ENCODE results near the gene TEP1.
"Not testable (repeated sequence)": the region's sequence is repeated elsewhere in the genome, so short reads cannot be mapped to it uniquely, and the experiment has no call there.

TEP1 gene

GRCh38 chr14:20386276-20386855, 26.9 kb downstream of the TEP1 start:
- DNase-seq = peak in 1 of 14 donors; percentile 88

GRCh38 chr14:20384886-20385285, 28.4 kb downstream of the TEP1 start:
- no peak for DNase-seq

GRCh38 chr14:20384321-20384720, 29.0 kb downstream of the TEP1 start:
- no peak for DNase-seq

GRCh38 chr14:20383636-20384035, 29.7 kb downstream of the TEP1 start:
- no peak for DNase-seq

- no peak for DNase-seq
These were observed 30.3 kb downstream of the TEP1 start for GRCh38 chr14:20383032-20383431.

GRCh38 chr14:20382526-20382925, 30.8 kb downstream of the TEP1 start:
- DNase-seq = no peak

GRCh38 chr14:20381341-20381740, 32.0 kb downstream of the TEP1 start:
- DNase-seq = no peak

GRCh38 chr14:20380681-20381080, 32.6 kb downstream of the TEP1 start:
- DNase-seq = no peak

- no peak for DNase-seq
These were observed 33.6 kb downstream of the TEP1 start for GRCh38 chr14:20379743-20380142.

- DNase-seq = no peak
These were observed 36.1 kb downstream of the TEP1 start for GRCh38 chr14:20377171-20377570.

GRCh38 chr14:20376071-20376588, 37.2 kb downstream of the TEP1 start:
- DNase-seq = no peak

GRCh38 chr14:20375471-20375870, 37.8 kb downstream of the TEP1 start:
- DNase-seq = no peak

- DNase-seq = no peak
These were observed 40.5 kb downstream of the TEP1 start for GRCh38 chr14:20372796-20373195.

GRCh38 chr14:20365928-20366327, 47.4 kb downstream of the TEP1 start:
- DNase-seq = no peak

GRCh38 chr14:20358474-20358873, 54.8 kb downstream of the TEP1 start:
- DNase-seq = not testable (repeated sequence)

GRCh38 chr14:20356422-20356821, 56.9 kb downstream of the TEP1 start:
- no peak for DNase-seq

- no peak for DNase-seq
These were observed 62.4 kb downstream of the TEP1 start for GRCh38 chr14:20350860-20351259.

- DNase-seq = no peak
These were observed 63.0 kb downstream of the TEP1 start for GRCh38 chr14:20350282-20350681.

- no peak for DNase-seq
These were observed 65.6 kb downstream of the TEP1 start for GRCh38 chr14:20347747-20348146.

GRCh38 chr14:20346713-20347112, 66.6 kb downstream of the TEP1 start:
- DNase-seq = no peak

GRCh38 chr14:20345366-20345765, 67.9 kb downstream of the TEP1 start:
- no peak for DNase-seq

GRCh38 chr14:20343862-20344220, 69.5 kb downstream of the TEP1 start:
- no peak for DNase-seq

- DNase-seq = peak; percentile 73 to 100 (median 99)
These were observed 70.0 kb downstream of the TEP1 start, which contains the start of gene PARP2 for GRCh38 chr14:20343092-20343861. Gene PARP2 (plus strand): TSS chr14:20343635. CDS start chr14:20343642, 7 bp downstream.

GRCh38 chr14:20341646-20342045, 71.7 kb downstream of the TEP1 start:
- no peak for DNase-seq

Data from C1 segment of cervical spinal cord (tissue), 14 donors.